HL-60 (cell line): ENCODE results near the gene BSDC1.

Experiments used
- GABPA ChIP-seq: IDR thresholded peaks from 2 replicates; pipeline ENCODE4 v1.6.1; 2012; ENCODE audit warnings: low read depth
- POLR2AphosphoS5 ChIP-seq: IDR thresholded peaks from 2 replicates; pipeline ENCODE4 v1.6.1; 2012; ENCODE audit warnings: low read depth
- REST ChIP-seq: IDR thresholded peaks from 2 replicates; pipeline ENCODE4 v1.6.1; 2012; ENCODE audit warnings: low read depth; ENCODE audit not compliant: insufficient replicate concordance
- SPI1 ChIP-seq: IDR thresholded peaks from 2 replicates; pipeline ENCODE4 v1.6.1; 2012; ENCODE audit warnings: low read depth, mild to moderate bottlenecking, borderline replicate concordance
- TF ChIP-seq, protein P1 (sequence below): IDR thresholded peaks from one replicate; pipeline ENCODE4 v1.5.1; 2011; ENCODE audit warnings: low read length, control low read depth, inconsistent platforms; ENCODE audit not compliant: insufficient read depth

- TF ChIP-seq, protein P1, sequence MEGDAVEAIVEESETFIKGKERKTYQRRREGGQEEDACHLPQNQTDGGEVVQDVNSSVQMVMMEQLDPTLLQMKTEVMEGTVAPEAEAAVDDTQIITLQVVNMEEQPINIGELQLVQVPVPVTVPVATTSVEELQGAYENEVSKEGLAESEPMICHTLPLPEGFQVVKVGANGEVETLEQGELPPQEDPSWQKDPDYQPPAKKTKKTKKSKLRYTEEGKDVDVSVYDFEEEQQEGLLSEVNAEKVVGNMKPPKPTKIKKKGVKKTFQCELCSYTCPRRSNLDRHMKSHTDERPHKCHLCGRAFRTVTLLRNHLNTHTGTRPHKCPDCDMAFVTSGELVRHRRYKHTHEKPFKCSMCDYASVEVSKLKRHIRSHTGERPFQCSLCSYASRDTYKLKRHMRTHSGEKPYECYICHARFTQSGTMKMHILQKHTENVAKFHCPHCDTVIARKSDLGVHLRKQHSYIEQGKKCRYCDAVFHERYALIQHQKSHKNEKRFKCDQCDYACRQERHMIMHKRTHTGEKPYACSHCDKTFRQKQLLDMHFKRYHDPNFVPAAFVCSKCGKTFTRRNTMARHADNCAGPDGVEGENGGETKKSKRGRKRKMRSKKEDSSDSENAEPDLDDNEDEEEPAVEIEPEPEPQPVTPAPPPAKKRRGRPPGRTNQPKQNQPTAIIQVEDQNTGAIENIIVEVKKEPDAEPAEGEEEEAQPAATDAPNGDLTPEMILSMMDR = no peak
- no peak for TF ChIP-seq POLR2AphosphoS5
- TF ChIP-seq GABPA = no peak
- TF ChIP-seq REST = no peak
- TF ChIP-seq SPI1 = no peak
Measured at GRCh38 chr1:32332290-32333079, 61.8 kb downstream of the BSDC1 start.
